Activated CD8-positive, alpha-beta T cell treated with anti-CD3 and anti-CD28 coated beads for 36 hours (primary cell): ENCODE measurements around the gene OR2B3. TPM values are rescaled to one million over a fixed set of nuclear protein-coding genes. Genes with fewer than 3 reads are reported as not detected.

Source experiments
- ATAC-seq: fragments of 200-7000 bp; cut with Tn5 transposase; one replicate; pipeline ENCODE4 v1.10.0; 2021; ENCODE audit warnings: mild to moderate bottlenecking, moderate library complexity
- CTCF ChIA-PET: fragments of 350-600 bp; sonication (Branson Sonifier 250); formaldehyde crosslinking; loops from one replicate; lab custom pipeline; 2021; ENCODE audit warnings: antibody characterized with exemption; lab: Charles Lee
- POLR2A ChIA-PET: fragments of 350-600 bp; sonication (Branson Sonifier 250); formaldehyde crosslinking; loops from one replicate; lab custom pipeline; 2021; ENCODE audit warnings: antibody characterized with exemption; lab: Charles Lee
- DNase-seq: peaks from one replicate; pipeline ENCODE4 v3.0.0-alpha.2; 2020
- H3K27ac Mint-ChIP-seq: one replicate; pipeline ENCODE4 v1.8.0; 2021; ENCODE audit warnings: mild to moderate bottlenecking, mixed read lengths
- H3K27me3 Mint-ChIP-seq: one replicate; pipeline ENCODE4 v1.8.0; 2021; ENCODE audit warnings: mixed read lengths
- H3K36me3 Mint-ChIP-seq: one replicate; pipeline ENCODE4 v1.8.0; 2021; ENCODE audit warnings: low read depth, mixed read lengths
- H3K4me1 Mint-ChIP-seq: one replicate; pipeline ENCODE4 v1.8.0; 2021; ENCODE audit warnings: low read depth, mixed read lengths
- H3K4me3 Mint-ChIP-seq: one replicate; pipeline ENCODE4 v1.8.0; 2021; ENCODE audit warnings: mild to moderate bottlenecking, moderate library complexity, mixed read lengths
- H3K9me3 Mint-ChIP-seq: one replicate; pipeline ENCODE4 v1.8.0; 2021; ENCODE audit warnings: mixed read lengths
- intact Hi-C: fragments of 100-400 bp; cut with micrococcal nuclease; formaldehyde crosslinking; loops from one replicate; pipeline ENCODE4 v1.10.0; 2022
- total RNA-seq, 2 experiments: library from RNA; stranded (reverse); gene quantifications; one replicate each; pipeline ENCODE4 v1.2.3, GENCODE V29; 2021
- TF ChIP-seq, protein P1 (sequence below): fragments of 200-600 bp; IDR thresholded peaks from one replicate; pipeline ENCODE4 v1.8.0; 2022; ENCODE audit warnings: antibody characterized with exemption, mild to moderate bottlenecking

The OR2B3 gene
- total RNA-seq, 2 experiments from 2014 or later, result not detected

DNA sequence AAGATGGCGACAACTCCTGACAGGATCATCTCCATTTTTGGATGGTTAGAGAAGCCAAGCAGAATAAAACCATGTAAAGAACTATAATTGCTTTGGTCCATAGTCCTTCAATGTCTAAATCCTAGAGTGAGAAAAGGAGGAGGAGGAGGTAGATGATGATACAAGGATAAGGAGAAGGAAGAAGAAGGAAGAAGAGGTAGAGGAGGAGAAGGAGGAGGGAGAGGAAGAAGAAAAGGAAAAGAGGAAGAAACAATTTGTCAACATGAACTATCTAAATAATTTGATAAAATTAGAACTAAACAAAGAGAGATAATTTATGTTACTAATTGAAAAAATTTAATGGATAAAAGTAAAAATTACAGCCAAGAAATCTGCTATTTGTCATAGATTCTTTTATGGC, 42.0 kb downstream of the OR2B3 start, which contains the start of gene OR2W1:
Gene OR2W1 (minus strand): TSS at position 101 of the 400 bp plus-strand sequence. CDS start 0 bp downstream, at position 101.
- TF ChIP-seq, protein P1, sequence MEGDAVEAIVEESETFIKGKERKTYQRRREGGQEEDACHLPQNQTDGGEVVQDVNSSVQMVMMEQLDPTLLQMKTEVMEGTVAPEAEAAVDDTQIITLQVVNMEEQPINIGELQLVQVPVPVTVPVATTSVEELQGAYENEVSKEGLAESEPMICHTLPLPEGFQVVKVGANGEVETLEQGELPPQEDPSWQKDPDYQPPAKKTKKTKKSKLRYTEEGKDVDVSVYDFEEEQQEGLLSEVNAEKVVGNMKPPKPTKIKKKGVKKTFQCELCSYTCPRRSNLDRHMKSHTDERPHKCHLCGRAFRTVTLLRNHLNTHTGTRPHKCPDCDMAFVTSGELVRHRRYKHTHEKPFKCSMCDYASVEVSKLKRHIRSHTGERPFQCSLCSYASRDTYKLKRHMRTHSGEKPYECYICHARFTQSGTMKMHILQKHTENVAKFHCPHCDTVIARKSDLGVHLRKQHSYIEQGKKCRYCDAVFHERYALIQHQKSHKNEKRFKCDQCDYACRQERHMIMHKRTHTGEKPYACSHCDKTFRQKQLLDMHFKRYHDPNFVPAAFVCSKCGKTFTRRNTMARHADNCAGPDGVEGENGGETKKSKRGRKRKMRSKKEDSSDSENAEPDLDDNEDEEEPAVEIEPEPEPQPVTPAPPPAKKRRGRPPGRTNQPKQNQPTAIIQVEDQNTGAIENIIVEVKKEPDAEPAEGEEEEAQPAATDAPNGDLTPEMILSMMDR, result no peak
- ChIA-PET CTCF (no interaction called here), POLR2A (no interaction called here)
- Mint-ChIP-seq H3K27ac (no peak within 1 kb of the TSS), H3K4me3 (no peak within 1 kb of the TSS), H3K4me1 (no peaks in the 10 kb centered on the region), H3K36me3 (no peaks in the 10 kb centered on the region), H3K9me3 (peaks cover 3% of the 10 kb centered on the region), H3K27me3 (peaks cover 32% of the 10 kb centered on the region)
- DNase-seq (no peak), ATAC-seq (no peak)
- intact Hi-C loops, result no loop called here

Other genes with a start within 250 kb of the OR2B3 start
- gene TRIM27, start 163.3 kb downstream of the OR2B3 start, total RNA-seq, result 10 to 100 TPM; 45.6 to 46.4 TPM
- gene ZNF311, start 82.0 kb downstream of the OR2B3 start, total RNA-seq, result under 1 TPM; 0.31 to 0.43 TPM
- not detected for gene OR2W1, start 42.1 kb downstream of the OR2B3 start, total RNA-seq
- not detected for gene OR2J1, start 12.2 kb upstream of the OR2B3 start, total RNA-seq
- gene OR2J3, start 20.7 kb upstream of the OR2B3 start, total RNA-seq, result not detected
- not detected for gene OR2J2, start 83.6 kb upstream of the OR2B3 start, total RNA-seq
- not detected for gene OR14J1, start 214.4 kb upstream of the OR2B3 start, total RNA-seq